H1 (cell line): ENCODE measurements around the gene MBNL1. TPM values are rescaled to one million over a fixed set of nuclear protein-coding genes. Genes with fewer than 3 reads are reported as not detected.

Source experiments
- CTCF ChIA-PET: fragments of 300-600 bp; sonication (Branson Sonifier 250); formaldehyde crosslinking; loops from one replicate; lab custom pipeline; 2021; ENCODE audit not compliant: partially characterized antibody; lab: Charles Lee
- POLR2A ChIA-PET: fragments of 300-600 bp; sonication (Branson Sonifier 250); formaldehyde crosslinking; loops from one replicate; lab custom pipeline; 2021; ENCODE audit warnings: inconsistent platforms; ENCODE audit not compliant: partially characterized antibody; lab: Charles Lee
- DNase-seq, 2 experiments: peaks; one replicate each; pipeline versions ENCODE4 v3.0.0 to v3.0.0-alpha.2; 2010 to 2022; ENCODE audit warnings: low spot score in 2 of 2, low read depth in 1 of 2, mixed read lengths in 1 of 2
- FAIRE-seq: peaks from 2 replicates; lab custom pipeline; 2011; peaks lifted over from hg19 to GRCh38; lab: Jason Lieb, UNC
- H2AFZ ChIP-seq: 2 replicates; pipeline ENCODE4 v1.8.1; 2012; ENCODE audit warnings: low read length, inconsistent platforms
- H2AK5ac ChIP-seq: 2 replicates; pipeline ENCODE4 v1.6.1; 2013; ENCODE audit warnings: low read depth, low read length
- H2BK120ac ChIP-seq: replicated peaks from 2 replicates; pipeline ENCODE3; 2013; ENCODE audit warnings: low read depth, low read length, inconsistent platforms
- H2BK12ac ChIP-seq: 2 replicates; pipeline ENCODE4 v1.6.1; 2013; ENCODE audit warnings: low read depth, low read length
- H2BK15ac ChIP-seq: 2 replicates; pipeline ENCODE4 v1.6.1; 2013; ENCODE audit warnings: low read length
- H2BK20ac ChIP-seq: 2 replicates; pipeline ENCODE4 v1.6.1; 2013; ENCODE audit warnings: low read length
- H2BK5ac ChIP-seq: 2 replicates; pipeline ENCODE4 v1.6.1; 2013; ENCODE audit warnings: low read depth, low read length
- H3K14ac ChIP-seq: 2 replicates; pipeline ENCODE4 v1.6.1; 2013; ENCODE audit warnings: inconsistent platforms; ENCODE audit not compliant: insufficient read length
- H3K18ac ChIP-seq: 2 replicates; pipeline ENCODE4 v1.6.1; 2013; ENCODE audit warnings: low read length; ENCODE audit errors: extremely low read depth
- H3K23ac ChIP-seq: 2 replicates; pipeline ENCODE4 v1.6.1; 2013; ENCODE audit warnings: inconsistent platforms; ENCODE audit not compliant: insufficient read length
- H3K23me2 ChIP-seq: 2 replicates; pipeline ENCODE4 v1.6.1; 2013; ENCODE audit warnings: low read depth, low read length
- H3K27ac ChIP-seq: 2 replicates; pipeline ENCODE4 v1.6.1; 2011; ENCODE audit warnings: low read depth, low read length, inconsistent platforms
- H3K27me3 ChIP-seq, 4 experiments: replicated peaks in 1 of 4; 1 replicate in 1 of 4; 2 replicates in 3 of 4; pipeline versions ENCODE4 v1.6.1 to v1.8.1; 2011 to 2013; ENCODE audit warnings: low read length in 3 of 4, mild to moderate bottlenecking in 3 of 4, inconsistent platforms in 2 of 4, mixed read lengths in 2 of 4, moderate library complexity in 1 of 4; ENCODE audit not compliant: control insufficient read depth in 3 of 4, insufficient read depth in 3 of 4; ENCODE audit errors: extremely low read depth in 1 of 4
- H3K36me3 ChIP-seq, 4 experiments: 2 replicates each; pipeline versions ENCODE4 v1.6.1 to v1.8.1; 2011 to 2013; ENCODE audit warnings: mild to moderate bottlenecking in 4 of 4, low read length in 3 of 4, moderate library complexity in 2 of 4, control low read depth in 1 of 4, inconsistent platforms in 1 of 4; ENCODE audit not compliant: insufficient read depth in 4 of 4, control insufficient read depth in 2 of 4
- H3K4ac ChIP-seq: replicated peaks from 2 replicates; pipeline ENCODE3; 2013; ENCODE audit warnings: low read length, low read depth, mixed read lengths, inconsistent platforms; ENCODE audit not compliant: insufficient read length
- H3K4me1 ChIP-seq, 4 experiments: replicated peaks in 1 of 4; 1 replicate in 1 of 4; 2 replicates in 3 of 4; pipeline versions ENCODE4 v1.6.1 to v1.8.1; 2011 to 2013; ENCODE audit warnings: low read length in 3 of 4, inconsistent platforms in 2 of 4, mixed read lengths in 1 of 4; ENCODE audit not compliant: insufficient read depth in 4 of 4, control insufficient read depth in 3 of 4
- H3K4me2 ChIP-seq, 2 experiments: 2 replicates each; pipeline versions ENCODE4 v1.6.1 to v1.8.1; 2011 to 2013; ENCODE audit warnings: low read depth in 2 of 2, low read length in 2 of 2, control low read depth in 1 of 2, inconsistent platforms in 1 of 2, mild to moderate bottlenecking in 1 of 2; ENCODE audit not compliant: insufficient read depth in 1 of 2
- H3K4me3 ChIP-seq, 4 experiments: fragments of 200-600, 300-600 bp in 1 of 4; sonication (generic), shearing (Covaris generic), sonication (Bioruptor Twin) in 1 of 4; 2 replicates each; pipeline versions ENCODE4 v1.5.1 to v1.8.1; 2011 to 2016; ENCODE audit warnings: low read length in 4 of 4, low read depth in 3 of 4, control low read depth in 2 of 4, inconsistent platforms in 2 of 4, mild to moderate bottlenecking in 2 of 4, mixed read lengths in 1 of 4, moderate library complexity in 1 of 4; ENCODE audit not compliant: insufficient read depth in 2 of 4; ENCODE audit errors: extremely low read depth in 1 of 4
- H3K56ac ChIP-seq: replicated peaks from 2 replicates; pipeline ENCODE3; 2013; ENCODE audit warnings: low read depth, mild to moderate bottlenecking, mixed read lengths, low read length, inconsistent platforms; ENCODE audit not compliant: insufficient read length
- H3K79me1 ChIP-seq: 2 replicates; pipeline ENCODE4 v1.6.1; 2013; ENCODE audit warnings: low read depth, low read length, control low read depth
- H3K79me2 ChIP-seq, 2 experiments: 2 replicates each; pipeline versions ENCODE4 v1.6.1 to v1.8.1; 2012 to 2013; ENCODE audit warnings: low read length in 2 of 2, mild to moderate bottlenecking in 2 of 2, inconsistent platforms in 1 of 2; ENCODE audit not compliant: insufficient read depth in 2 of 2, control insufficient read depth in 1 of 2
- H3K9ac ChIP-seq, 4 experiments: replicated peaks in 1 of 4; 1 replicate in 1 of 4; 2 replicates in 3 of 4; pipeline versions ENCODE4 v1.6.1 to v1.8.1; 2011 to 2013; ENCODE audit warnings: low read depth in 3 of 4, low read length in 3 of 4, control low read depth in 2 of 4, mild to moderate bottlenecking in 2 of 4, moderate library complexity in 2 of 4, inconsistent platforms in 1 of 4; ENCODE audit errors: extremely low read depth in 1 of 4
- H3K9me3 ChIP-seq, 2 experiments: 2 replicates each; pipeline versions ENCODE4 v1.6.1 to v1.8.1; 2012 to 2013; ENCODE audit warnings: mild to moderate bottlenecking in 2 of 2, moderate library complexity in 2 of 2, control low read depth in 1 of 2, inconsistent platforms in 1 of 2, low read depth in 1 of 2, low read length in 1 of 2, mixed read lengths in 1 of 2; ENCODE audit not compliant: insufficient read depth in 2 of 2
- H4K20me1 ChIP-seq, 2 experiments: replicated peaks in 1 of 2; 2 replicates each; pipeline versions ENCODE3 to v1.8.1; 2011 to 2013; ENCODE audit warnings: inconsistent platforms in 2 of 2, low read length in 2 of 2, mild to moderate bottlenecking in 1 of 2; ENCODE audit not compliant: insufficient read depth in 2 of 2, control insufficient read depth in 1 of 2
- H4K5ac ChIP-seq: 2 replicates; pipeline ENCODE4 v1.6.1; 2013; ENCODE audit warnings: low read length, low read depth, mixed read lengths, inconsistent platforms; ENCODE audit not compliant: insufficient read length
- H4K8ac ChIP-seq: 2 replicates; pipeline ENCODE4 v1.8.0; 2013; ENCODE audit warnings: mild to moderate bottlenecking, moderate library complexity, low read length, inconsistent platforms; ENCODE audit not compliant: insufficient read depth; ENCODE audit errors: extremely low read depth
- H4K91ac ChIP-seq: replicated peaks from 2 replicates; pipeline ENCODE3; 2013; ENCODE audit warnings: low read length, mixed read lengths, inconsistent platforms; ENCODE audit not compliant: insufficient read length
- BRCA1 ChIP-seq: IDR thresholded peaks from 2 replicates; pipeline ENCODE4 v1.6.1; 2012; ENCODE audit warnings: low read depth, low read length, improper control_type of control experiment
- CHD1 ChIP-seq: IDR thresholded peaks from 2 replicates; pipeline ENCODE4 v1.6.1; 2012; ENCODE audit warnings: low read depth, low read length, improper control_type of control experiment
- CREB1 ChIP-seq: IDR thresholded peaks from 2 replicates; pipeline ENCODE4 v1.6.1; 2012; ENCODE audit warnings: inconsistent platforms
- E2F6 ChIP-seq: IDR thresholded peaks from 2 replicates; pipeline ENCODE4 v1.6.1; 2012; ENCODE audit warnings: inconsistent platforms
- KDM5A ChIP-seq: fragments of 200-600 bp; IDR thresholded peaks from 2 replicates; pipeline ENCODE4 v1.7.1; 2012; ENCODE audit warnings: mild to moderate bottlenecking, low read length, inconsistent platforms, mixed read lengths
- NANOG ChIP-seq: IDR thresholded peaks from 2 replicates; pipeline ENCODE4 v1.6.1; 2011; ENCODE audit warnings: low read length, low read depth, mild to moderate bottlenecking, inconsistent platforms; ENCODE audit not compliant: insufficient read depth, poor library complexity, severe bottlenecking
- RBBP5 ChIP-seq: IDR thresholded peaks from 2 replicates; pipeline ENCODE4 v1.7.1; 2012; ENCODE audit warnings: low read depth, mild to moderate bottlenecking, inconsistent platforms, low read length, moderate library complexity, borderline replicate concordance
- RNF2 ChIP-seq: fragments of 200-900, 300-1000 bp; sonication (generic); IDR thresholded peaks from 2 replicates; pipeline ENCODE4 v1.7.1; 2016; ENCODE audit warnings: borderline replicate concordance, low read depth, mild to moderate bottlenecking, antibody characterized with exemption, low read length; ENCODE audit not compliant: poor library complexity, severe bottlenecking; ENCODE audit errors: missing control alignments
- SP1 ChIP-seq: IDR thresholded peaks from 2 replicates; pipeline ENCODE4 v1.6.1; 2011; ENCODE audit warnings: low read depth, low read length
- TCF12 ChIP-seq: IDR thresholded peaks from 2 replicates; pipeline ENCODE4 v1.6.1; 2011; ENCODE audit warnings: low read depth, mild to moderate bottlenecking, low read length
- polyA plus RNA-seq, 7 experiments: library from polyadenylated mRNA; depleted of rRNA in 3 of 7; stranded (reverse) in 5 of 7; unstranded in 2 of 7; fragments of >200 nt in 5 of 7; fragments of 200-250 nt in 2 of 7; gene quantifications; 1 replicate in 5 of 7; 2 replicates in 1 of 7; 4 replicates in 1 of 7; pipeline versions ENCODE4 v1.2.1 to v1.2.3, GENCODE V29; 2011 to 2013; ENCODE audit warnings: missing spikeins in 2 of 7, mixed read lengths in 2 of 7
- total RNA-seq: library from RNA; stranded (reverse); fragmentation: NEBNext Ultra II Directional; extraction: Animal tissue kit (Norgen Biotek cat#: 25700); gene quantifications from 2 replicates; pipeline ENCODE4 v1.2.1, GENCODE V29; 2021

Gene MBNL1
- total and polyA plus RNA-seq, 2 of the 8 experiments (the other 6 are each of a cell fraction or from before 2014, with no cell fraction given) = 5.0 to 16.4 TPM

GRCh38 chr3:152364237-152364636, 95.5 kb downstream of the MBNL1 start:
- Histone ChIP-seq H4K5ac (no peak overlapping the region), H3K4me1 (peaks cover 0 to 3% (median 0%) of the 10 kb centered on the region in 4 experiments; a peak in 1 of 7 replicates), H3K4me2 (no peak overlapping the region), H2AK5ac (no peak overlapping the region), H3K23ac (no peak overlapping the region), H3K79me1 (no peaks in the 10 kb centered on the region), H3K9ac (no peak overlapping the region), H3K9me3 (no peaks in the 10 kb centered on the region), H3K79me2 (peaks cover 0 to 20% of the 10 kb centered on the region in 2 experiments; a peak in 2 of 4 replicates), H4K91ac (no peak overlapping the region), H3K4me3 (no peak overlapping the region), H3K18ac (no peak overlapping the region), H3K56ac (no peak overlapping the region), H3K36me3 (no peaks in the 10 kb centered on the region), H4K8ac (no peak overlapping the region), H3K14ac (no peak overlapping the region), H2AFZ (no peak overlapping the region), H3K27ac (no peak overlapping the region), H3K4ac (no peak overlapping the region), H2BK15ac (no peak overlapping the region), H2BK120ac (no peak overlapping the region), H2BK12ac (no peak overlapping the region), H4K20me1 (no peaks in the 10 kb centered on the region), H2BK20ac (no peak overlapping the region), H2BK5ac (no peak overlapping the region), H3K23me2 (no peaks in the 10 kb centered on the region), H3K27me3 (no peaks in the 10 kb centered on the region)
- ChIA-PET CTCF (interaction anchor here (0.9 kb wide), 1 partner anchor 42 kb away, joined by 4 read pairs; no protein-coding TSS in a partner anchor), POLR2A (no interaction called here)
- FAIRE-seq = no peak
- no peak for DNase-seq
- TF ChIP-seq RBBP5 (no peak), RNF2 (no peak), TCF12 (no peak), SP1 (no peak), BRCA1 (no peak), CREB1 (no peak), E2F6 (no peak), CHD1 (no peak), NANOG (no peak), KDM5A (no peak)
